ENCODE data around the gene NAPSA. TPM values are rescaled to one million over a fixed set of nuclear protein-coding genes. Genes with fewer than 3 reads are reported as not detected.
A peak's percentile ranks its signal among the peaks of the same experiment; 100 is the strongest.

The NAPSA gene
- total RNA-seq, 4 donors from 2014 or later, result 4.9 to 12.4 (median 8.2) TPM

DNA sequence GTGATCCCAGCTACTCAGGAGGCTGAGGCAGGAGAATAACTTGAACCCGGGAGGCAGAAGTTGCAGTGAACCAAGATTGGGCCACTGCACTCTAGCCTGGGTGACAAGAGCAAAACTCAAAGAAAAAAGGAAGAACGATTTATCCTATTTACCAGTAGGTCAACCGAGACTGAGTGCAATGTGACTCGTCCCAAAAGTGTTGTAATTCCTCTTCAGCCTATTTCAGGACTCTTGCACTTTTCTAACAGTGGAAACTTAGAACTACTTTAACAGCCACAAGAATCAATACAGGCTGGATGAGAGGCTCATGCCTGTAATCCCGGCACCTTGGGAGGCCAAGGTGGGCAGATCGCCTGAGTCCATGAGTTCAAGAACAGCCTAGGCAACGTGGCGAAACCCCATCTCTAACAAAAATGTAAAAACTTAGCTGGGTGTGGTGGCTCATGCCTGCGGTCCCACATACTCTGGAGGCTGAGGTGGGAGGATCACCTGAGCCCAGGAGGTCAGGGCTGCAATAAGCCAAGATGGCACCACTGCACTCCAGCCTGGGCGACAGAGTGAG, 6.6 kb upstream of the NAPSA start:
- TF ChIP-seq CTCF (IDR thresholded peaks at IDR 0.05), result no peak
- no peak for TF ChIP-seq POLR2A (IDR thresholded peaks at IDR 0.05)
- Histone ChIP-seq H3K4me1 (peaks cover 0 to 4% (median 2%) of the 10 kb centered on the region in 4 donors), H3K36me3 (no peaks in the 10 kb centered on the region), H3K4me3 (no peak overlapping the region), H3K27ac (no peak overlapping the region), H3K9me3 (no peaks in the 10 kb centered on the region), H3K27me3 (no peaks in the 10 kb centered on the region)
- no peak for DNase-seq

DNA sequence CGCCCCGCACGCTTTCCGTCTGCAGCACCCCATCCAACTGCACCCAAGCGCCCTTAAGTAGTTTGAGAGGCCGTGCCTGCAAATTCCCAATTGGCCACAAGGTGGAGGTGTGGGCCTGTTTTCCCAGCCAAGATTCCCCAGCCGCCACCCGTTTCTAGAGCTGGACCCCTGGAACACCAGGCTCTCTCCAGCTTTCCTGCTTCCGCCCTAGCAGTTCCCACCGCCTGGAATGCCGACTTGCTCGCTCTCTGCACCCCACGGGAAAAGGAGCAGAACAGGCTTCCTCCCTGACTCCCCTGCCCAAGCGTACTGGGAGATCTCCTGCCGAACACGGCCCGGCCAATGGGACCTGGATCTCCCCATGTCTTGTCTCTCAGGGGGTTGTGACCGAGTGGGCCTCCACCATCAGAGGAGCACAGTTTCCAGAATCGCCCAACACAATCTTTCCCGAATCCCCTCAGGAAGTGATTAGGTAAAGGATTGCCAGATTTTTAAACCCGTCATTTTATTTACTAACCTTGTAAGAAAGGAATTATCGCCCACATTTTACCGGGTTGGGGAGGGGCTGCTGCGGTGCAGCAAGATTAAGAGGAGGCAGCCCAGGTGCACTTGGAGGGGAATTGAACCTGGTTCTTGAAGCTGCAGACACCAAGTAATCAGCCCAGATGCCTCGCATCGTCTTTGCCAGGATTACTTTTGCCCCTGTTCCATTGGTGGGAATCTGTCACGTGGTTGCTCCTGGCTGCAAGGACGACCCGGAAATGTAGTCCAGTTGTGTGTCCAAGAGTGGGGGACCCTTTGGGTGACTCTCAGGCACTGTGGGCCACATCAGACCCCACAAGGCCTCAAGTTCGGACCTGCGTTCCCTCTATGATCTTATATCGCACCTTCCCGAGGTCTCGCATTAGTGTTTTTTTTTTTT, 3.5 kb upstream of the NAPSA start:
- Histone ChIP-seq H3K4me1 (peaks cover 0 to 6% (median 0%) of the 10 kb centered on the region in 4 donors), H3K9me3 (no peaks in the 10 kb centered on the region), H3K36me3 (no peaks in the 10 kb centered on the region), H3K27me3 (no peaks in the 10 kb centered on the region), H3K27ac (peak overlapping the region; percentile 65 to 85 (median 70)), H3K4me3 (peak overlapping the region; percentile 48 to 71 (median 58))
- TF ChIP-seq POLR2A (IDR thresholded peaks at IDR 0.05) (no peak), CTCF (IDR thresholded peaks at IDR 0.05) (peak; percentile 85 to 96 (median 91))
- peak; percentile 88 to 94 (median 90) for DNase-seq

GRCh38 chr19:50362656-50363424, 2.6 kb downstream of the NAPSA start:
- no peak for DNase-seq
- Histone ChIP-seq H3K27ac (peak overlapping the region in 1 of 4 donors; percentile 18), H3K4me3 (no peak overlapping the region), H3K27me3 (no peaks in the 10 kb centered on the region), H3K4me1 (peaks cover 0 to 7% (median 3%) of the 10 kb centered on the region in 4 donors), H3K36me3 (no peaks in the 10 kb centered on the region), H3K9me3 (no peaks in the 10 kb centered on the region)
- TF ChIP-seq POLR2A (IDR thresholded peaks at IDR 0.05) (no peak), CTCF (IDR thresholded peaks at IDR 0.05) (no peak)

GRCh38 chr19:50362030-50362412, 3.4 kb downstream of the NAPSA start:
- Histone ChIP-seq H3K27me3 (no peaks in the 10 kb centered on the region), H3K36me3 (no peaks in the 10 kb centered on the region), H3K9me3 (no peaks in the 10 kb centered on the region), H3K27ac (no peak overlapping the region), H3K4me3 (no peak overlapping the region), H3K4me1 (peaks cover 0 to 7% (median 3%) of the 10 kb centered on the region in 4 donors)
- TF ChIP-seq CTCF (IDR thresholded peaks at IDR 0.05) (no peak), POLR2A (IDR thresholded peaks at IDR 0.05) (no peak)
- DNase-seq, result no peak

GRCh38 chr19:50361290-50362029, 4.0 kb downstream of the NAPSA start:
- Histone ChIP-seq H3K27ac (peak overlapping the region in 1 of 4 donors; percentile 10), H3K4me1 (peaks cover 0 to 7% (median 3%) of the 10 kb centered on the region in 4 donors), H3K4me3 (no peak overlapping the region), H3K9me3 (no peaks in the 10 kb centered on the region), H3K27me3 (no peaks in the 10 kb centered on the region), H3K36me3 (no peaks in the 10 kb centered on the region)
- no peak for DNase-seq
- TF ChIP-seq POLR2A (IDR thresholded peaks at IDR 0.05), result no peak
- no peak for TF ChIP-seq CTCF (IDR thresholded peaks at IDR 0.05)

Data from Peyer's patch (tissue), 4 donors.